ENCODE results near the gene HAPSTR1.

The HAPSTR1 gene

DNA sequence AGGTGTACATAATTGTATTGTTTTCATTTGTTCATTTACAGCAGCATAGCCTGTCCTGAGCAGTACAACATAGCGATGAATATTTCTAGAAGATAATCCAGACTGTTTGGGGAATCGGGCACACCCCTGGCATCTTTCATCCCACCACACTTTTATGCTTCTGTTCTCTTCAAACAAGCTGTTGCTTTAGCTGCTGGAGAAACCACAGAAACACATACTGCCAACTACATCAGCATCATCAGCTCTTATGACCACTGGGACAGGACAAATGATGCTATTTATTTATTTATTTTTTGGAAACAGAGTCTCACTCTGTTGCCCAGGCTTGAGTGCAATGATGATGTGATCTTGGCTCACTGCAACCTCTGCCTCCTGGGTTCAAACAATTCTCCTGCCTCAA lies 22.6 kb upstream of the HAPSTR1 start:
- H3K4me3 ChIP-seq (ENCODE audit: low read depth, low read length): no peak overlapping the region
- TF ChIP-seq, protein P1, sequence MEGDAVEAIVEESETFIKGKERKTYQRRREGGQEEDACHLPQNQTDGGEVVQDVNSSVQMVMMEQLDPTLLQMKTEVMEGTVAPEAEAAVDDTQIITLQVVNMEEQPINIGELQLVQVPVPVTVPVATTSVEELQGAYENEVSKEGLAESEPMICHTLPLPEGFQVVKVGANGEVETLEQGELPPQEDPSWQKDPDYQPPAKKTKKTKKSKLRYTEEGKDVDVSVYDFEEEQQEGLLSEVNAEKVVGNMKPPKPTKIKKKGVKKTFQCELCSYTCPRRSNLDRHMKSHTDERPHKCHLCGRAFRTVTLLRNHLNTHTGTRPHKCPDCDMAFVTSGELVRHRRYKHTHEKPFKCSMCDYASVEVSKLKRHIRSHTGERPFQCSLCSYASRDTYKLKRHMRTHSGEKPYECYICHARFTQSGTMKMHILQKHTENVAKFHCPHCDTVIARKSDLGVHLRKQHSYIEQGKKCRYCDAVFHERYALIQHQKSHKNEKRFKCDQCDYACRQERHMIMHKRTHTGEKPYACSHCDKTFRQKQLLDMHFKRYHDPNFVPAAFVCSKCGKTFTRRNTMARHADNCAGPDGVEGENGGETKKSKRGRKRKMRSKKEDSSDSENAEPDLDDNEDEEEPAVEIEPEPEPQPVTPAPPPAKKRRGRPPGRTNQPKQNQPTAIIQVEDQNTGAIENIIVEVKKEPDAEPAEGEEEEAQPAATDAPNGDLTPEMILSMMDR (IDR thresholded peaks at IDR 0.05; ENCODE audit: low read depth, low read length): no peak
- TF ChIP-seq MYC (IDR thresholded peaks at IDR 0.05; ENCODE audit: low read depth, low read length) (no peak), MAX (IDR thresholded peaks at IDR 0.05; ENCODE audit: low read depth, low read length) (no peak), POLR2A (IDR thresholded peaks at IDR 0.05; ENCODE audit: extremely low read depth, insufficient read length) (no peak)
- no peak for DNase-seq (ENCODE audit: low read depth)

GRCh38 chr16:9070254-9070653 lies 21.2 kb upstream of the HAPSTR1 start:
- no peak overlapping the region for H3K4me3 ChIP-seq (ENCODE audit: low read depth, low read length)
- TF ChIP-seq MYC (IDR thresholded peaks at IDR 0.05; ENCODE audit: low read depth, low read length) (no peak), POLR2A (IDR thresholded peaks at IDR 0.05; ENCODE audit: extremely low read depth, insufficient read length) (no peak), MAX (IDR thresholded peaks at IDR 0.05; ENCODE audit: low read depth, low read length) (no peak)
- TF ChIP-seq, protein P1 (IDR thresholded peaks at IDR 0.05; ENCODE audit: low read depth, low read length): no peak
- no peak for DNase-seq (ENCODE audit: low read depth)

GRCh38 chr16:9071377-9071776 lies 20.1 kb upstream of the HAPSTR1 start:
- H3K4me3 ChIP-seq (ENCODE audit: low read depth, low read length): no peak overlapping the region
- TF ChIP-seq MAX (IDR thresholded peaks at IDR 0.05; ENCODE audit: low read depth, low read length): no peak
- TF ChIP-seq, protein P1 (IDR thresholded peaks at IDR 0.05; ENCODE audit: low read depth, low read length): no peak
- no peak for TF ChIP-seq MYC (IDR thresholded peaks at IDR 0.05; ENCODE audit: low read depth, low read length)
- TF ChIP-seq POLR2A (IDR thresholded peaks at IDR 0.05; ENCODE audit: extremely low read depth, insufficient read length): no peak
- no peak for DNase-seq (ENCODE audit: low read depth)

- TF ChIP-seq MAX (IDR thresholded peaks at IDR 0.05; ENCODE audit: low read depth, low read length): no peak
- TF ChIP-seq, protein P1 (IDR thresholded peaks at IDR 0.05; ENCODE audit: low read depth, low read length): no peak
- no peak for TF ChIP-seq MYC (IDR thresholded peaks at IDR 0.05; ENCODE audit: low read depth, low read length)
- TF ChIP-seq POLR2A (IDR thresholded peaks at IDR 0.05; ENCODE audit: extremely low read depth, insufficient read length): no peak
- no peak overlapping the region for H3K4me3 ChIP-seq (ENCODE audit: low read depth, low read length)
These were observed 18.6 kb upstream of the HAPSTR1 start for GRCh38 chr16:9072806-9073341.

DNA sequence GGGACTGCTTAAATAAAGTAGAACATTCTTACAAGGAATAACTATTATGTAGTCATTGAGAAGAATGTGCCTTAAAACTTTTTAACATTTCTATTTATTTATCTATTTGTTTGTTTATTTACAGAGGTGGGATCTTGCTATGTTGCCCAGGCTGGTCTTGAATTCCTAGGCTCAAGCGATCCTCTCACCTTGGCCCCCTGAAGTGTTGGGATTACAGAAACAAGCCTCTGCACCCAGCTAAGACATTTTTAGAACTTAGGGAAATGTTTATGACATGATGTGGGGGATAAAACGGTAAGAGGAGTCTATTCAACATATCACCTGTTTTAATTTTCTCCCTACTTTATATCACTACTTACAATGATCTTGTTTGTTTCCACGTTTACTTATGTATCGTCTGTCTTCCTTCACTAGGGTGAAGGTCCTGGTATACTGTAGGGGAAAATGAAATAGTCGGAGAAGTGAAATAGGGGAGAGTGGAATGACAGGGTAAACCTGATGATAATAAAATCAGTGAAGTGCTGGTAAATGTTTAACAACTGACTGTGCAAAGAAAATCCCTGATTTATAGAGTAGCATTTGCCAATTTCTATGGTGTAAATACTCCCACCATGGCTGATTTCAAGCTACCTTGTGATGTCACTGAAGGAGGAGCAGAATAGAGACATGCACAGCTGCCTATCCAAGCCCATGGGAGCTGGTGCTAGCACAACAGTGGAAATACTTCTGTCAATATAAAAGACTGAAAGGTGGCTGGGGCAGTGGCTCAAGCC lies 16.0 kb upstream of the HAPSTR1 start:
- H3K4me3 ChIP-seq (ENCODE audit: low read depth, low read length): no peak overlapping the region
- no peak for TF ChIP-seq MYC (IDR thresholded peaks at IDR 0.05; ENCODE audit: low read depth, low read length)
- TF ChIP-seq POLR2A (IDR thresholded peaks at IDR 0.05; ENCODE audit: extremely low read depth, insufficient read length): no peak
- no peak for TF ChIP-seq MAX (IDR thresholded peaks at IDR 0.05; ENCODE audit: low read depth, low read length)
- TF ChIP-seq, protein P1 (IDR thresholded peaks at IDR 0.05; ENCODE audit: low read depth, low read length): no peak
- DNase-seq (ENCODE audit: low read depth): no peak

More at GRCh38 chr16:9072806-9073341, 18.6 kb upstream of the HAPSTR1 start:
- DNase-seq (ENCODE audit: low read depth): no peak
